IMR-90 (cell line): ENCODE measurements around the gene GPX6. TPM values are rescaled to one million over a fixed set of nuclear protein-coding genes. Genes with fewer than 3 reads are reported as not detected.

ENCODE experiments used
- ATAC-seq: fragments of 200-7000 bp; cut with Tn5 transposase; 2 replicates; pipeline ENCODE4 v1.9.1; 2020; ENCODE audit warnings: low read depth, mild to moderate bottlenecking, moderate library complexity
- BruUV-seq: library from RNA; stranded (reverse); fragments of 400-500 nt; replicated peaks from 2 replicates; lab custom pipeline; 2021; lab: Mats Ljungman, UMichigan
- CTCF ChIA-PET: fragments of 300-600 bp; formaldehyde crosslinking; extraction: SDS; loops from one replicate; lab custom pipeline; 2021; ENCODE audit warnings: antibody characterized with exemption; lab: Yijun Ruan, JAX
- POLR2A ChIA-PET: fragments of 300-600 bp; sonication (Branson Sonifier 250); formaldehyde crosslinking; loops from one replicate; lab custom pipeline; 2022; ENCODE audit warnings: antibody characterized with exemption; ENCODE audit not compliant: unreplicated experiment; lab: Charles Lee
- DNase-seq: peaks from one replicate; pipeline ENCODE4 v3.0.0; 2013
- H2AFZ ChIP-seq: replicated peaks from 2 replicates; pipeline ENCODE3; 2013; ENCODE audit warnings: low read length, mild to moderate bottlenecking; ENCODE audit not compliant: poor library complexity
- H2AK5ac ChIP-seq: 2 replicates; pipeline ENCODE4 v1.6.1; 2013; ENCODE audit warnings: low read depth, low read length, inconsistent platforms
- H2AK9ac ChIP-seq: replicated peaks from 2 replicates; pipeline ENCODE3; 2013; ENCODE audit warnings: mild to moderate bottlenecking, low read depth, low read length, moderate library complexity; ENCODE audit not compliant: poor library complexity
- H2BK120ac ChIP-seq: 2 replicates; pipeline ENCODE4 v1.6.1; 2013; ENCODE audit warnings: low read depth, low read length, inconsistent platforms
- H2BK15ac ChIP-seq: 3 replicates; pipeline ENCODE4 v1.6.1; 2013; ENCODE audit warnings: low read depth, low read length, inconsistent platforms
- H2BK20ac ChIP-seq: 2 replicates; pipeline ENCODE4 v1.6.1; 2013; ENCODE audit warnings: low read depth, mild to moderate bottlenecking, inconsistent platforms, low read length, moderate library complexity
- H2BK5ac ChIP-seq: 2 replicates; pipeline ENCODE4 v1.6.1; 2013; ENCODE audit warnings: mild to moderate bottlenecking, low read depth, low read length, inconsistent platforms; ENCODE audit not compliant: poor library complexity, severe bottlenecking
- H3K14ac ChIP-seq: replicated peaks from 2 replicates; pipeline ENCODE4 v1.6.1; 2013; ENCODE audit warnings: low read depth, low read length, inconsistent platforms
- H3K18ac ChIP-seq: 2 replicates; pipeline ENCODE4 v1.6.1; 2013; ENCODE audit warnings: low read depth, low read length, control low read depth
- H3K23ac ChIP-seq: 2 replicates; pipeline ENCODE4 v1.6.1; 2013; ENCODE audit warnings: low read depth, low read length, inconsistent platforms
- H3K27ac ChIP-seq: 2 replicates; pipeline ENCODE4 v1.5.1; 2013; ENCODE audit warnings: mild to moderate bottlenecking, control low read depth, low read length; ENCODE audit not compliant: insufficient read depth
- H3K27me3 ChIP-seq: 2 replicates; pipeline ENCODE4 v1.6.1; 2013; ENCODE audit warnings: low read length; ENCODE audit not compliant: control insufficient read depth, insufficient read depth
- H3K36me3 ChIP-seq: 2 replicates; pipeline ENCODE4 v1.6.1; 2013; ENCODE audit warnings: low read length, mixed read lengths; ENCODE audit not compliant: control insufficient read depth, insufficient read depth
- H3K4ac ChIP-seq: 2 replicates; pipeline ENCODE4 v1.6.1; 2013; ENCODE audit warnings: low read depth, low read length, inconsistent platforms
- H3K4me1 ChIP-seq: 2 replicates; pipeline ENCODE4 v1.6.1; 2013; ENCODE audit warnings: low read length, mixed read lengths; ENCODE audit not compliant: control insufficient read depth, insufficient read depth
- H3K4me2 ChIP-seq: 2 replicates; pipeline ENCODE4 v1.6.1; 2013; ENCODE audit warnings: low read depth, mild to moderate bottlenecking, control low read depth, low read length, moderate library complexity
- H3K4me3 ChIP-seq: 2 replicates; pipeline ENCODE4 v1.5.1; 2013; ENCODE audit warnings: low read depth, mild to moderate bottlenecking, control low read depth, low read length, moderate library complexity; ENCODE audit not compliant: insufficient read depth
- H3K56ac ChIP-seq: 2 replicates; pipeline ENCODE4 v1.6.1; 2013; ENCODE audit warnings: low read length, inconsistent platforms; ENCODE audit not compliant: insufficient read depth; ENCODE audit errors: extremely low read depth
- H3K79me1 ChIP-seq, 2 experiments: 2 replicates each; pipeline ENCODE4 v1.6.1; 2013; ENCODE audit warnings: low read length in 2 of 2, inconsistent platforms in 1 of 2, low read depth in 1 of 2
- H3K9ac ChIP-seq: 2 replicates; pipeline ENCODE4 v1.6.1; 2013; ENCODE audit warnings: low read depth, low read length, control low read depth
- H3K9me1 ChIP-seq: 2 replicates; pipeline ENCODE4 v1.6.1; 2013; ENCODE audit warnings: low read length, inconsistent platforms; ENCODE audit not compliant: insufficient read depth
- H3K9me3 ChIP-seq: 2 replicates; pipeline ENCODE4 v1.6.1; 2013; ENCODE audit warnings: low read length; ENCODE audit not compliant: control insufficient read depth, insufficient read depth
- H4K20me1 ChIP-seq: 2 replicates; pipeline ENCODE4 v1.6.1; 2013; ENCODE audit warnings: low read length, inconsistent platforms; ENCODE audit not compliant: insufficient read depth
- H4K5ac ChIP-seq: 2 replicates; pipeline ENCODE4 v1.6.1; 2013; ENCODE audit warnings: mild to moderate bottlenecking, low read depth, low read length, control low read depth
- H4K8ac ChIP-seq, 2 experiments: 2 replicates each; pipeline ENCODE4 v1.6.1; 2013; ENCODE audit warnings: low read depth in 2 of 2, low read length in 2 of 2, control low read depth in 1 of 2, inconsistent platforms in 1 of 2
- H4K91ac ChIP-seq: 2 replicates; pipeline ENCODE4 v1.6.1; 2013; ENCODE audit warnings: low read depth, low read length, inconsistent platforms; ENCODE audit not compliant: insufficient read depth
- CEBPB ChIP-seq: IDR thresholded peaks from 2 replicates; pipeline ENCODE4 v1.6.1; 2012; ENCODE audit warnings: low read depth, low read length, improper control_type of control experiment
- POLR2A ChIP-seq: IDR thresholded peaks from 2 replicates; pipeline ENCODE4 v1.6.1; 2012; ENCODE audit warnings: mild to moderate bottlenecking, low read depth, low read length
- RAD21 ChIP-seq: IDR thresholded peaks from 2 replicates; pipeline ENCODE4 v1.6.1; 2012; ENCODE audit warnings: low read length, improper control_type of control experiment
- RFX5 ChIP-seq: IDR thresholded peaks from 2 replicates; pipeline ENCODE4 v1.8.0; 2012; ENCODE audit warnings: low read depth, mild to moderate bottlenecking, low read length, moderate library complexity
- WGBS, 2 experiments: methylation state at CpG; one replicate each; pipeline versions ENCODE4 v1.1.5 to v1.1.7; 2013; ENCODE audit warnings: missing lambda C conversion rate in 2 of 2; ENCODE audit not compliant: insufficient read length in 1 of 2; ENCODE audit errors: extremely low coverage in 2 of 2; 5-methylcytosine and 5-hydroxymethylcytosine counted together
- dilution Hi-C: fragments of 300-500 bp; cut with HindIII; formaldehyde crosslinking; loops from one replicate; pipeline ENCODE4 v1.14.3; 2018; ENCODE audit warnings: low sequenced_read_pairs; ENCODE audit not compliant: unreplicated experiment
- in situ Hi-C: fragments of 300-500 bp; cut with MboI; formaldehyde crosslinking; loops from 3 replicates; pipeline ENCODE4 v1.14.3; 2019; ENCODE audit warnings: low sequenced_read_pairs, inconsistent platforms, mixed read lengths
- intact Hi-C: fragments of 100-400 bp; cut with micrococcal nuclease; formaldehyde crosslinking; loops from 2 replicates; pipeline ENCODE4 v1.10.0; 2022
- polyA plus RNA-seq, 3 experiments: library from polyadenylated mRNA; depleted of rRNA; stranded (reverse); fragments of >200 nt; gene quantifications; 2 replicates each; pipeline ENCODE4 v1.2.3, GENCODE V29; 2012; ENCODE audit warnings: low replicate concordance in 1 of 3
- total RNA-seq: library from RNA; depleted of rRNA; stranded (reverse); fragments of >200 nt; gene quantifications from 2 replicates; pipeline ENCODE4 v1.2.3, GENCODE V29; 2012

Gene GPX6
- total and polyA plus RNA-seq, 2 of the 4 experiments (the other 2 are of a cell fraction): not detected

GRCh38 chr6:28491984-28492317, 23.6 kb downstream of the GPX6 start:
- intact Hi-C loops (no loop called here), dilution Hi-C loops (no loop called here), in situ Hi-C loops (no loop called here)
- Histone ChIP-seq H3K18ac (no peak overlapping the region), H2BK5ac (no peak overlapping the region), H3K4me2 (no peak overlapping the region), H2AK9ac (no peak overlapping the region), H3K79me1 (no peaks in the 10 kb centered on the region), H2BK15ac (no peak overlapping the region), H2BK120ac (no peak overlapping the region), H4K20me1 (no peaks in the 10 kb centered on the region), H3K23ac (no peak overlapping the region), H4K5ac (no peak overlapping the region), H3K27ac (no peak overlapping the region), H3K9me3 (no peaks in the 10 kb centered on the region), H4K8ac (no peak overlapping the region), H3K36me3 (no peaks in the 10 kb centered on the region), H4K91ac (no peak overlapping the region), H2AK5ac (no peak overlapping the region), H3K4ac (no peak overlapping the region), H3K56ac (no peak overlapping the region), H2AFZ (no peak overlapping the region), H3K27me3 (no peaks in the 10 kb centered on the region), H3K9ac (no peak overlapping the region), H3K9me1 (no peaks in the 10 kb centered on the region), H3K4me3 (no peak overlapping the region), H3K4me1 (no peaks in the 10 kb centered on the region), H3K14ac (no peak overlapping the region), H2BK20ac (no peak overlapping the region)
- TF ChIP-seq POLR2A (no peak), CEBPB (no peak), RFX5 (no peak), RAD21 (no peak)
- ATAC-seq: no peak
- DNase-seq: no peak
- no CpG with 5 or more reads among the region's 3 CpGs for WGBS, 2 experiments
- POLR2A ChIA-PET: no interaction called here
- no TSS peak for BruUV-seq
- CTCF ChIA-PET: no interaction called here
